ENCODE data around the gene VSIG10.
A peak's percentile ranks its signal among the peaks of the same experiment; 100 is the strongest.

Gene VSIG10

GRCh38 chr12:118061011-118061872 lies 42.6 kb downstream of the VSIG10 start, which contains the start of gene WSB2 (continued):
- TF ChIP-seq PRDM2 (tag by site-specific recombination; IDR thresholded peaks at IDR 0.05; ENCODE audit: borderline replicate concordance) (no peak), ZNF549 (tag by site-specific recombination; IDR thresholded peaks at IDR 0.05) (no peak), ZNF530 (tag by site-specific recombination; IDR thresholded peaks at IDR 0.05; ENCODE audit: low read depth) (no peak), INSM2 (tag by site-specific recombination; IDR thresholded peaks at IDR 0.05) (no peak), ZNF621 (tag by site-specific recombination; IDR thresholded peaks at IDR 0.05) (no peak), ZNF777 (tag by site-specific recombination; IDR thresholded peaks at IDR 0.05; ENCODE audit: borderline replicate concordance) (no peak), ZNF639 (tag by site-specific recombination; IDR thresholded peaks at IDR 0.05) (no peak), TCF7L2 (IDR thresholded peaks at IDR 0.05; ENCODE audit: borderline replicate concordance, low read depth, low read length) (no peak), OVOL3 (tag by site-specific recombination; IDR thresholded peaks at IDR 0.05) (no peak), ZNF362 (tag by site-specific recombination; IDR thresholded peaks at IDR 0.05) (no peak), ZNF18 (tag by site-specific recombination; IDR thresholded peaks at IDR 0.05) (no peak), ZNF16 (tag by site-specific recombination; IDR thresholded peaks at IDR 0.05; ENCODE audit: low read depth) (no peak), ZNF280D (tag by site-specific recombination; IDR thresholded peaks at IDR 0.05) (no peak), ZBTB10 (tag by site-specific recombination; IDR thresholded peaks at IDR 0.05) (peak; percentile 88), ZXDB (tag by site-specific recombination; IDR thresholded peaks at IDR 0.05) (peak; percentile 64; the same call in 1 of the 2 replicates), ZNF175 (tag by site-specific recombination; IDR thresholded peaks at IDR 0.05) (no peak), ZNF529 (tag by site-specific recombination; IDR thresholded peaks at IDR 0.05; ENCODE audit: insufficient replicate concordance) (no peak), KLF9 (tag by site-specific recombination; IDR thresholded peaks at IDR 0.05; ENCODE audit: low read depth) (peak; percentile 35; the same call in 1 of the 2 replicates), ZNF23 (tag by site-specific recombination; IDR thresholded peaks at IDR 0.05; ENCODE audit: borderline replicate concordance) (no peak), ZNF112 (tag by site-specific recombination; IDR thresholded peaks at IDR 0.05) (no peak)
